GM12892 (cell line): ENCODE data around the gene BLCAP.

Source experiments
- POLR2A ChIP-seq: IDR thresholded peaks from 2 replicates; pipeline ENCODE4 v1.6.1; 2011; ENCODE audit warnings: low read depth, low read length, control low read depth
- POLR2AphosphoS5 ChIP-seq: IDR thresholded peaks from 2 replicates; pipeline ENCODE4 v1.6.1; 2011; ENCODE audit warnings: low read depth, low read length, control low read depth

- no peak for TF ChIP-seq POLR2AphosphoS5
- no peak for TF ChIP-seq POLR2A
These were observed 6.5 kb downstream of the BLCAP start, which contains the start of gene NNAT for GRCh38 chr20:37521061-37521771.
